Activated CD4-positive, alpha-beta T cell treated with anti-CD3 and anti-CD28 coated beads, Interleukin-2, amount 50 U/mL, for 1 hour (primary cell): ENCODE results near the gene NFAT5.
"Not testable (repeated sequence)": the region's sequence is repeated elsewhere in the genome, so short reads cannot be mapped to it uniquely, and the experiment has no call there.

Source experiments
- DNase-seq: peaks from one replicate; pipeline ENCODE4 v3.0.0-alpha.2; 2020

The NFAT5 gene

GRCh38 chr16:69595127-69596036 is 29.6 kb downstream of the NFAT5 start:
- no peak for DNase-seq

DNA sequence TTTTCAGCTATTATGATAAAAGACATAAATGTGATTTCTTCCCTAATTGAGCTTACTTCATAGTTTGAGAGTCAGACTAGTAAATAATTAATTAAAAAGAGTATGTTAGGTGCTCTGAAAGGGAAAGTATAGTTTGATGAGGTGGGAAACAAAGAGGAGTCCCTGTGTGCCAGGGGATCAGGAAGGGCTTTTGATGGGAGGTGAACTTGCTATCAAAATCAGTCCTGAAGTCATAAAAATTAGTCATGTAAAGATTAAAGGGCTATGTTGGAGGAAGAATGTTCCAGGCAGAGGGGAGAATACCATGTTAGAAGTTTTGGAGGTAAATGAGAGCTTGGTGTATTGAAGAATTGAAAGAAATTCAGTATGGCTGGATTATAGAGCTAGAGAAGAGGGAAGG is 31.0 kb downstream of the NFAT5 start:
- no peak for DNase-seq

DNA sequence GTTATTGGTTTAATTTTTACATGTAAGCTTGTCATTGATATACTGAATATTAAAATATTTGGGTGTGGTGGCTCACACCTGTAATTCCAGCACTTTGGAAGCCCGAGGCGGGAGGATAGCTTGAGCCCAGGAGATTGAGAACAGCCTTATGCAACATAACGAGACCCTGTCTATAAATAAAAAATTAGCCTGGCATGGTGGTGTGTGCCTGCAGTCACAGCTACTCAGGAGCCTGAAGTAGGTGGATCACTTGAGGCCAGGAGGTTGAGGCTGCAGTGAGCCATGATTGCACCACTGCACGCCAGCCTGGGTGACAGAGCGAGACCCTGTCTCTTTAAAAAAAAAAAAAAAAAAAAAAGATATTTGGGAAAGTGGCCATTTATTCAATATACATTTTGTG is 32.3 kb downstream of the NFAT5 start:
- DNase-seq, result no peak

DNA sequence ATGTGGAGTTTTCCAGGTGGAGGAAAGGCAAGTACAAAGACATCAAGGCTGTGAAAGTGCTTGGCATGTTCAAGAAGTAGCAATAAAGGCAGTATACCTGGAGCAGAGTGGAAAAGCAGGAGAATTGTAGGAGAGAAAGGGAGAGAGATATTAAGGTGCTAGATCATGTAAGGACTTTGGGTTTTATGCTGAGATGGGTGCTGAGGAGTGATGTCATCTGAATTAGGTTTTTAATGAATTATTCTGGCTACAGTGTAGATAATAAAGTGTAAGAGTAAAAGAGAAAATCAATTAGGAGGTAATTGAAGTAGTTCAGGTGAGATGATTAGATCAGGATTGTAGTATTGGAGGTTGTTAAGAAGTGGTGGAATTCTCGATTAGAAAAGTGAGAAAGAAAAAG is 34.0 kb downstream of the NFAT5 start:
- no peak for DNase-seq

GRCh38 chr16:69600202-69600601 is 34.4 kb downstream of the NFAT5 start:
- DNase-seq, result no peak

- DNase-seq, result no peak
Measured at GRCh38 chr16:69601250-69601649, 35.5 kb downstream of the NFAT5 start.

DNA sequence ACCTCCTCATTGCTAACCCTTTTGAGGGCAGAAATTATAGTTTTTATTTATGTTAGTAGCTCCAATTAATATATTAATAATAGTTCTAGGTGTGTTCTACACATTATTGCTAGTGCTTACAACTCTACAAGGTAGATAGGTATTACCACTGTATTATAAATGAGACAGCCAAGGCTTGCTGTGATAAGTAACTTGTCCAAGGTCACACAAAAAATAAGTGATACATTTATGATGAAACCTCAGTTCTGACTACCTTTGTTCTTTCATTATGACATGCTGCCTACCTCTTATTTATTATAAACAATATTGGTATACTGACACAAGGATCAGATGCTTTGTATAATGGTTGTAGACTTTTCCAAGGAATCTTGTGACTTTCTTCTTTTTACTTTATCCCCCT is 41.2 kb downstream of the NFAT5 start:
- DNase-seq, result no peak

- no peak for DNase-seq
Measured at GRCh38 chr16:69607674-69608073, 41.9 kb downstream of the NFAT5 start.

- no peak for DNase-seq
Measured at GRCh38 chr16:69610356-69610755, 44.6 kb downstream of the NFAT5 start.

DNA sequence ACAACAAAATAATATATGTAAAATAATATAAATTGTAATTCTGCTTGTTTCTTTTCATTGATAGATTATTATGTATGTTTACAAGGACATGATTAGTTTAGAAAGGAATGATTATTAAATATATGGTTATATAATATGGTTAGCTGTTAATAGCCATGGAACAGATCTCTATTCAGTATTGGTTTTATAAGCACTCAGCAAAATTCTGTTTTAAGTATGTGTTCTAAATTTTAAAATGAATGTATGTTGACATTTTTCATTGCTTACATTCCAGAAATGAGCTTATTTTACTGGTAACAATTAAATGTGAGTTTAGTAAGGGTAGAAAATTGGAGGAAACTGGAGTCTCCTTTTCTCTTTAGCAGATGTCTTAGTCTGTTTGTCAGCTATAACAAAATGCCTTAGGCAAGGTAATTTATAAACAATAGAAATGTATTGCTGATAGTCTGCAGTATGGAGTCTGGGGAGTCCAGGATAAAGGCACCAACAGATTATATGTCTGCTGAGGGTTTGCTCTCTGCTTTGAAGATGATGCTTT is 45.4 kb downstream of the NFAT5 start:
- DNase-seq, result no peak

DNA sequence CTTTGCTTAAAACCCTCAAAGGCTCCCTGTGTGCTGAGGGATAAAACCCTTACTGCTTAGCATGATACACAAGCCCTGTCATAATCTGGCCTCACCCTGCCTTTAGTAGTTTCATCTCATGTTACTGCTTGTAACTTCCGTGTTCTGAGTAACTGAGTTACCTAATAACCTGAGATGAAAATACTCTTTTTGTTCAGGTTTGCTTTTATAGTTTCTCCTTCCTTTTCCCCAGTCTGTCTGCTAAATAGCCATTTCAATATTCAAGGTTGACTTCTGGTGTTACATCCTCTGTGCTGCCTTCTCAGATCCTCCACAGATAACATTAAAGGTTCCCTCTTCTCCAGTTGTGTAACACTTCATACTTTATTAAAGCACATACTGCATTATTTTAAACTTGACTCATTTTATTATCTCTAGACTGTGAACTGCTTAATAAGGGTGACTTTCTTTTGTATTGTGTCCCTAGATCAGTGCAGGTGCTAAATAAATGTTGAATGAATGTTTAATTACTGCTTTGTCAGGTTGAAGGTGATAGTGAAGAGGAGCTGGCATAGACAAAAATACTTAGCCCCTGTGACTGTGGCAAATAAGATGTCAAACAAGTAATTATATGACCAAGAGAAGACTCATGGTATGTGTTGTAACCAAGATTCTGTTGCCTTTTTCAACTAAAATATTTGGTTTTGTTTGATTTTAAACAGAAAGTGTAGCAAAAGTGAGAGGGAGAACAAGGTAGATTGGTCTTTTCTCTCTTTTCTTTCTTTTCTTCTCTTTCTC is 47.8 kb downstream of the NFAT5 start:
- no peak for DNase-seq

DNA sequence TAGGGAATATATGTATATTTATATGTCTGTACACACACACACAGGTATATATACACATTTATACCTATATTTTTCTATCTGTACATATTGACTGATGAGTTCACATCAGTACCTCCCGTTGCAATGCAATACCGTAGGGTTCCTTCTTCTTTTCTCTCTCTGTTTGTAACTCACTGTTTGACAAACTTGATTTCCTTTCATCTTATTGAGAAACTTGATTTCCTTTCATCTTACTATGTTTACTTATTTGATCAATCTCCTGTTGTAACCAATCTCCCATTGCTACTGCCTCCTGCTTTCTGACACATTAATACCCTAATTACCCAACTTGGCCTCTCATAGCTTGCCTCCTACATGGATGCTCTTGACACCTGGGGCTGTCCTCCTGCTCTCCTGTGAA is 49.8 kb downstream of the NFAT5 start:
- DNase-seq, result no peak

DNA sequence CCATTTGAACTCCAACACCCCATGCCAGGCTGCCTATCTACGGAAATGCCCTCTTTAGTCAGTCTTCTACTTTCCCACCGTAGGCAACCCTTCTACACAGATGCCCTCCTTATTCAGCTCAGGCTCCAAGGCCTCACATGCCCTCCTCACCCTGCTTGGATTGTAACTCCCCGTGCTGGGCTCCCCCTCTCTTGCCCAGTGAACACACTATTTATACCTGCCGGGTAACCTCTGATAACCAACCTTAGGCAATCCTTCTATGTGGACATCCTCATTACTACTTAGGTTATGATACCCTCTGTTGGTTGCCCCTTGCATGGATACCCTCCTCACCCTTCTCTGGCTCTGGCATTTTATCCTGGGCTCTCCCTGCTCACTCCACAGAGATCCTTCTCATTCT is 50.3 kb downstream of the NFAT5 start:
- DNase-seq, result no peak

GRCh38 chr16:69618307-69618706 is 52.5 kb downstream of the NFAT5 start:
- no peak for DNase-seq

DNA sequence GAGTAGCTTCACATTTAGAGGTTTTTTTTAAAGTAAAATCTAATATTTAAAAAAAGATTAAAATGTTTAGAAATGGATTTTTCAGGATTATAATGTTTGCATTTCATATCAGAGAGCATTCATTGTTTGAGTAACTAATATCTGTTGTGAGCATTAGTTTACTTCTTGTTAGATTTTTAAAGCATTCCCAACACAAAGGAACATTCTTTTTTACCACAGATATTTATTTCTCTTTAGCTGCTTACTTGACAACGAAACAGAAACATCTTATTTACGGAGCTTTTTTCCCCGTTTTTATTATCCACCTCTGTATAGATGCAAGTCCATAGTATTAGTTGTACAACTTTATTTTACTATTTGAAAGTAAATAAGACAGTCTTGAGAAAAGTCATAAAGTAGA is 53.0 kb downstream of the NFAT5 start:
- no peak for DNase-seq

- DNase-seq, result no peak
Measured at GRCh38 chr16:69619514-69619913, 53.7 kb downstream of the NFAT5 start.

DNA sequence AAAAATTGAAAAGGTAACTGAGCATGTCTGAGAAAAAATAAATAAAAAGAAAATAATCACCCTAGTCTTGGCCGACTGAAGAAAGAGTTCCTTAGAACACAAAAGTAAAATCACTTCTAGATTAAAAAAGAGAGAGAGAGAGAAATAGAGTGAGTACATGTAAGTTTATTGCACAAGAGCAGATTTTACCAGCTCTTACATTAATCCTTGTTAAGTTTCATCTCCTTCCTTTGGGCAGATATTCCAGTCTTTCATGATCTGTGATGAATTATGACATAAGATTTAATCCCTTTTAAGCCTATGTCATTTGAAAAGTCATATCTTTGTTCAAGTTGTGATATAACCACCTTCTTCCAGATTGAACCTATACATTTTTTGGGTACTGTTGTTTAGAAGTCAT is 54.8 kb downstream of the NFAT5 start:
- DNase-seq, result no peak

- DNase-seq, result no peak
Measured at GRCh38 chr16:69621225-69621624, 55.5 kb downstream of the NFAT5 start.

GRCh38 chr16:69626256-69626655 is 60.5 kb downstream of the NFAT5 start:
- no peak for DNase-seq

DNA sequence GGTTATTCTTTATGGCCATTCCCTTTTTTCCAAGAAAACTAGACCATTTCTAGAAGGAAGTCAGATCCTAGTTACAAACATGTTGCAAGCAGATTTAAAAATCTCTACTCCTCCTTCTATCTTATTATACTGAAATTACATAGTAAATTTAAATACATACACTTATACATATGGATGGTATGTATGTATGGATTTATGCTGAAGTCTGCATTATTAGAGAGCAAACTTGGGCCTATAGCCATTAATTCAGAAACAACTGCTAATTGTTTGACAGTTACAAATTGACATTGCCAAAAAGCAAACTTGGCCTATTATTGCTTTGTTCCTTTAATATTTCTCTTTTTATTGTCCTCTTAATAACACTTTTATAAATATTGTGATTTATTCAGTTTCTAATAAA is 67.1 kb downstream of the NFAT5 start:
- DNase-seq, result no peak

- no peak for DNase-seq
Measured at GRCh38 chr16:69633375-69633774, 67.6 kb downstream of the NFAT5 start.

DNA sequence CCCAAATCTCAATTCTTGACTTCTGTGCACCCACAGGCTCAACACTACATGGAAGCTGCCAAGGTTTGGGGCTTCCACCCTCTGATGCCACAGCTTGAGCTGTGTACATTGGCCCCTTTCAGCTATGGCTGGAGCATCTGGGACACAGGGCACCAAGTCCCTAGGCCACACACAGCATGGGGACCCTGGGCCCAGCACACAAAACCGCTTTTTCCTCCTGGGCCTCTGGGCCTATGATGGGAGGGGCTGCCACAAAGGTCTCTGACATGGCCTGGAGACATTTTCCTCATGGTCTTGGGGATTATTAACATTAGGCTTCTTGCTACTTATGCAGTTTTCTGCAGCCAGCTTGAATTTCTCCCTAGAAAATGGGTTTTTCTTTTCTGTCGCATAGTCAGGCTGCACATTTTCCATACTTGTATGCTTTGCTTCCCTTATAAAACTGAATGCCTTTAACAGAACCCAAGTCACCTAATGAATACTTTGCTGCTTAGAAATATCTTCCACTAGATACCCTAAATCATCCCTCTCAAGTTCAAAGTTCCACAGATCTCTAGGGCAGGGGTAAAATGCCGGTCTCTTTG is 70.9 kb downstream of the NFAT5 start:
- DNase-seq, result not testable (repeated sequence)

DNA sequence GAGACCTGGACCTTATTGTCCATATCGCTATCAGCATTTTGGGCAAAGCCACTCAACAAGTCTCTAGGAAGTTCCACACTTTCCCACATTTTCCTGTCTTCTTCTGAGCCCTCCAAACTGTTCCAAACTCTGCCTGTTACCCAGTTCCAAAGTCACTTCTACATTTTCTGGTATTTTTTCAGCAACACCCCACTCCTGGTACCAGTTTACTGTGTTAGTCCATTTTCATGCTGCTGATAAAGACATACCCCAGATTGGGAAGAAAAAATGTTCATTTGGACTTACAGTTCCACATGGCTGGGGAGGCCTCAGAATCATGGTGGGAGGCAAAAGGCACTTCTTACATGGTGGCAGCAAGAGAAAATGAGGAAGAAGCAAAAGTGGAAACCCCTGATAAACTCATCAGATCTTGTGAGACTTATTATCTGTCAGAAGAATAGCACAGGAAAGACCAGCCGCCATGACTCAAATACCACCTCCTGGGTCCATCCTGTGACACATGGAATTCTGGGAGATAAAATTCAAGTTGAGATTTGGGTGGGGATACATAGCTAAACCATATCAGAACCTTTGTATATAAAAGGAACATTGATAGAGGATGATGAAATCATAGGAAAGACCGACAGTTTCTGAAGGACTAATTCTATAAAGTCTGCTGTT is 71.6 kb downstream of the NFAT5 start:
- DNase-seq, result not testable (repeated sequence)
